Stimulated activated naive CD8-positive, alpha-beta T cell treated with anti-CD3 and anti-CD28 coated beads, Interleukin-15, Interleukin-2, amounts not matched to agents 100 U/mL and 50 U/mL, for 24 hours (primary cell): Measurements from ENCODE around the gene CBFA2T3.
"Not testable (repeated sequence)": the region's sequence is repeated elsewhere in the genome, so short reads cannot be mapped to it uniquely, and the experiment has no call there.

Experiments used
- ATAC-seq: fragments of 150-1000 bp; cut with Tn5 transposase; one replicate; pipeline ENCODE4 v1.10.0; 2021
- DNase-seq: peaks from one replicate; pipeline ENCODE4 v3.0.0; 2021

CBFA2T3 gene

GRCh38 chr16:88922114-88922825, 54.7 kb downstream of the CBFA2T3 start:
- ATAC-seq (no peak), DNase-seq (no peak)

- ATAC-seq (peak; percentile 7), DNase-seq (peak; percentile 47)
Observed at GRCh38 chr16:88921591-88921990, 55.4 kb downstream of the CBFA2T3 start.

GRCh38 chr16:88920618-88921590, 56.1 kb downstream of the CBFA2T3 start:
- DNase-seq: peak; percentile 38

GRCh38 chr16:88919936-88920335, 57.1 kb downstream of the CBFA2T3 start:
- ATAC-seq: no peak

More at GRCh38 chr16:88920618-88921590, 56.1 kb downstream of the CBFA2T3 start:
- ATAC-seq: no peak

GRCh38 chr16:88918896-88919295, 58.1 kb downstream of the CBFA2T3 start:
- not testable (repeated sequence) for DNase-seq, ATAC-seq

More at GRCh38 chr16:88919936-88920335, 57.1 kb downstream of the CBFA2T3 start:
- DNase-seq: no peak

GRCh38 chr16:88917915-88918627, 58.9 kb downstream of the CBFA2T3 start:
- ATAC-seq (no peak), DNase-seq (no peak)

GRCh38 chr16:88917146-88917914, 59.7 kb downstream of the CBFA2T3 start:
- DNase-seq: no peak

GRCh38 chr16:88915639-88916327, 61.2 kb downstream of the CBFA2T3 start:
- ATAC-seq (no peak), DNase-seq (no peak)

More at GRCh38 chr16:88917146-88917914, 59.7 kb downstream of the CBFA2T3 start:
- no peak for ATAC-seq

GRCh38 chr16:88914750-88915368, 62.1 kb downstream of the CBFA2T3 start:
- ATAC-seq (no peak), DNase-seq (no peak)

- DNase-seq: no peak
- ATAC-seq: no peak
Observed at GRCh38 chr16:88913870-88914269, 63.1 kb downstream of the CBFA2T3 start.

GRCh38 chr16:88913001-88913612, 63.9 kb downstream of the CBFA2T3 start:
- DNase-seq (no peak), ATAC-seq (no peak)

GRCh38 chr16:88912556-88912955, 64.5 kb downstream of the CBFA2T3 start:
- ATAC-seq: no peak
- DNase-seq: no peak

- ATAC-seq: no peak
- no peak for DNase-seq
Observed at GRCh38 chr16:88911946-88912310, 65.1 kb downstream of the CBFA2T3 start.

GRCh38 chr16:88911136-88911945, 65.7 kb downstream of the CBFA2T3 start:
- ATAC-seq: no peak

GRCh38 chr16:88910284-88911135, 66.5 kb downstream of the CBFA2T3 start:
- no peak for ATAC-seq
- no peak for DNase-seq

More at GRCh38 chr16:88911136-88911945, 65.7 kb downstream of the CBFA2T3 start:
- no peak for DNase-seq

GRCh38 chr16:88909431-88910210, 67.4 kb downstream of the CBFA2T3 start:
- DNase-seq (no peak), ATAC-seq (no peak)

- DNase-seq (no peak), ATAC-seq (no peak)
Observed at GRCh38 chr16:88908307-88908706, 68.7 kb downstream of the CBFA2T3 start.
